ENCODE measurements around the gene NTRK3. TPM values are rescaled to one million over a fixed set of nuclear protein-coding genes. Genes with fewer than 3 reads are reported as not detected.

NTRK3 gene
- polyA plus RNA-seq, 1 donor from 2014 or later = 42.7 TPM

- Histone ChIP-seq H3K4me2 (ENCODE audit: low read length) (no peak overlapping the region), H3K9me3 (ENCODE audit: low read length) (no peaks in the 10 kb centered on the region), H4K20me1 (ENCODE audit: insufficient read depth) (no peaks in the 10 kb centered on the region), H3K9me2 (ENCODE audit: insufficient read depth, low read length) (no peaks in the 10 kb centered on the region), H3K36me3 (ENCODE audit: insufficient read depth, low read length) (no peaks in the 10 kb centered on the region), H3K79me2 (replicated peaks; ENCODE audit: insufficient read depth, low read length) (no peaks in the 10 kb centered on the region), H3K9ac (ENCODE audit: low read length) (no peak overlapping the region), H2AFZ (ENCODE audit: low read depth, low read length) (no peak overlapping the region), H3K27ac (ENCODE audit: low read length) (peak overlapping the region; percentile 88), H3K27me3 (ENCODE audit: insufficient read depth, low read depth, low read length) (no peaks in the 10 kb centered on the region), H3K4me3 (ENCODE audit: low read length) (no peak overlapping the region), H3F3A (ENCODE audit: insufficient read depth, low read length, poor library complexity, severe bottlenecking) (no peaks in the 10 kb centered on the region)
- TF ChIP-seq EP300 (conservative IDR thresholded peaks at IDR 0.05; ENCODE audit: poor library complexity, severe bottlenecking) (no peak), SMC3 (conservative IDR thresholded peaks at IDR 0.05; ENCODE audit: poor library complexity) (no peak), EZH2 (IDR thresholded peaks at IDR 0.05; ENCODE audit: borderline replicate concordance, insufficient read depth, low read length, poor library complexity, severe bottlenecking) (no peak), CTCF (IDR thresholded peaks at IDR 0.05; ENCODE audit: poor library complexity, severe bottlenecking) (no peak)
These were observed 209.9 kb downstream of the NTRK3 start for GRCh38 chr15:88046576-88047129.

DNA sequence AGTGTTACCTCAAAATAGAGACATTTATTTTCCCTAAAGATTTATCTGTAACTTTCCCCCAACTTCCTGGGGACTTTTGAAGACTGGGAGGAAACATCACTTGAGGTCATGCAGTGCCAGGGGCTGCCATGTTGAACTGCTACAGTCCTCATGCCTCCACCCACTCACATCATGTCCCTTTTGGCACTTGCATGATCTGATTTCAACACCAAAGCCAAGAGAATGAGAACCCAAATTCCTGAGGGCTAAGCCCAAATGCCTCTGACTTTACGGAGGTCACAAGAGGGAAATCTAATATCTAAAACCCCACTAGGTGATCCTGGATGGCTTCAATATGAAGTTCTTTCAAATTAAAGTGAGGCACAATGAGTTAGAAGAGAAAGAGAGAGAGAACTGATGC is 213.1 kb downstream of the NTRK3 start:
- H3K9me2 ChIP-seq (ENCODE audit: insufficient read depth, low read length) = no peaks in the 10 kb centered on the region
- H3K4me3 ChIP-seq (ENCODE audit: low read length) = no peak overlapping the region
- H4K20me1 ChIP-seq (ENCODE audit: insufficient read depth) = no peaks in the 10 kb centered on the region
- H3K79me2 ChIP-seq (replicated peaks; ENCODE audit: insufficient read depth, low read length) = no peaks in the 10 kb centered on the region
- H3K36me3 ChIP-seq (ENCODE audit: insufficient read depth, low read length) = no peaks in the 10 kb centered on the region
- no peak overlapping the region for H3K9ac ChIP-seq (ENCODE audit: low read length)
- no peak for TF ChIP-seq MXI1 (conservative IDR thresholded peaks at IDR 0.05; ENCODE audit: poor library complexity, severe bottlenecking)
- TF ChIP-seq EZH2 (IDR thresholded peaks at IDR 0.05; ENCODE audit: borderline replicate concordance, insufficient read depth, low read length, poor library complexity, severe bottlenecking) = no peak
- TF ChIP-seq CTCF (IDR thresholded peaks at IDR 0.05; ENCODE audit: poor library complexity, severe bottlenecking) = no peak
- TF ChIP-seq, protein P1, sequence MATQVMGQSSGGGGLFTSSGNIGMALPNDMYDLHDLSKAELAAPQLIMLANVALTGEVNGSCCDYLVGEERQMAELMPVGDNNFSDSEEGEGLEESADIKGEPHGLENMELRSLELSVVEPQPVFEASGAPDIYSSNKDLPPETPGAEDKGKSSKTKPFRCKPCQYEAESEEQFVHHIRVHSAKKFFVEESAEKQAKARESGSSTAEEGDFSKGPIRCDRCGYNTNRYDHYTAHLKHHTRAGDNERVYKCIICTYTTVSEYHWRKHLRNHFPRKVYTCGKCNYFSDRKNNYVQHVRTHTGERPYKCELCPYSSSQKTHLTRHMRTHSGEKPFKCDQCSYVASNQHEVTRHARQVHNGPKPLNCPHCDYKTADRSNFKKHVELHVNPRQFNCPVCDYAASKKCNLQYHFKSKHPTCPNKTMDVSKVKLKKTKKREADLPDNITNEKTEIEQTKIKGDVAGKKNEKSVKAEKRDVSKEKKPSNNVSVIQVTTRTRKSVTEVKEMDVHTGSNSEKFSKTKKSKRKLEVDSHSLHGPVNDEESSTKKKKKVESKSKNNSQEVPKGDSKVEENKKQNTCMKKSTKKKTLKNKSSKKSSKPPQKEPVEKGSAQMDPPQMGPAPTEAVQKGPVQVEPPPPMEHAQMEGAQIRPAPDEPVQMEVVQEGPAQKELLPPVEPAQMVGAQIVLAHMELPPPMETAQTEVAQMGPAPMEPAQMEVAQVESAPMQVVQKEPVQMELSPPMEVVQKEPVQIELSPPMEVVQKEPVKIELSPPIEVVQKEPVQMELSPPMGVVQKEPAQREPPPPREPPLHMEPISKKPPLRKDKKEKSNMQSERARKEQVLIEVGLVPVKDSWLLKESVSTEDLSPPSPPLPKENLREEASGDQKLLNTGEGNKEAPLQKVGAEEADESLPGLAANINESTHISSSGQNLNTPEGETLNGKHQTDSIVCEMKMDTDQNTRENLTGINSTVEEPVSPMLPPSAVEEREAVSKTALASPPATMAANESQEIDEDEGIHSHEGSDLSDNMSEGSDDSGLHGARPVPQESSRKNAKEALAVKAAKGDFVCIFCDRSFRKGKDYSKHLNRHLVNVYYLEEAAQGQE (IDR thresholded peaks at IDR 0.05; ENCODE audit: borderline replicate concordance) = no peak
- no peak for TF ChIP-seq EP300 (conservative IDR thresholded peaks at IDR 0.05; ENCODE audit: poor library complexity, severe bottlenecking)
- no peak overlapping the region for H2AFZ ChIP-seq (ENCODE audit: low read depth, low read length)
- no peaks in the 10 kb centered on the region for H3F3A ChIP-seq (ENCODE audit: insufficient read depth, low read length, poor library complexity, severe bottlenecking)
- H3K9me3 ChIP-seq (ENCODE audit: low read length) = no peaks in the 10 kb centered on the region
- H3K4me2 ChIP-seq (ENCODE audit: low read length) = no peak overlapping the region
- no peak overlapping the region for H3K27ac ChIP-seq (ENCODE audit: low read length)
- no peaks in the 10 kb centered on the region for H3K27me3 ChIP-seq (ENCODE audit: insufficient read depth, low read depth, low read length)

Data from neural cell (in vitro differentiated cells).